Right lobe of liver (tissue), 4 donors: Measurements from ENCODE around the gene DYRK2.

Experiments used
- POLR2A ChIP-seq: fragments of 450-650 bp; IDR thresholded peaks from one replicate; pipeline ENCODE4 v1.6.1; 2017; ENCODE audit warnings: antibody characterized with exemption, mild to moderate bottlenecking
- TF ChIP-seq, protein P1 (sequence below), 4 donors: fragments of 200-600 bp in 3 of 4; fragments of 450-650 bp in 1 of 4; IDR thresholded peaks; one replicate each; pipeline versions ENCODE4 v1.5.1 to v1.8.0; 2016 to 2022; ENCODE audit warnings: antibody characterized with exemption in 4 of 4, mild to moderate bottlenecking in 2 of 4
- donor health status: DM: no; HTN: no; CAD: no.
- donor health status: DM: no; HTN: no; CAD: no.
- donor health status: DM: no; HTN: yes; CAD: no.

DNA sequence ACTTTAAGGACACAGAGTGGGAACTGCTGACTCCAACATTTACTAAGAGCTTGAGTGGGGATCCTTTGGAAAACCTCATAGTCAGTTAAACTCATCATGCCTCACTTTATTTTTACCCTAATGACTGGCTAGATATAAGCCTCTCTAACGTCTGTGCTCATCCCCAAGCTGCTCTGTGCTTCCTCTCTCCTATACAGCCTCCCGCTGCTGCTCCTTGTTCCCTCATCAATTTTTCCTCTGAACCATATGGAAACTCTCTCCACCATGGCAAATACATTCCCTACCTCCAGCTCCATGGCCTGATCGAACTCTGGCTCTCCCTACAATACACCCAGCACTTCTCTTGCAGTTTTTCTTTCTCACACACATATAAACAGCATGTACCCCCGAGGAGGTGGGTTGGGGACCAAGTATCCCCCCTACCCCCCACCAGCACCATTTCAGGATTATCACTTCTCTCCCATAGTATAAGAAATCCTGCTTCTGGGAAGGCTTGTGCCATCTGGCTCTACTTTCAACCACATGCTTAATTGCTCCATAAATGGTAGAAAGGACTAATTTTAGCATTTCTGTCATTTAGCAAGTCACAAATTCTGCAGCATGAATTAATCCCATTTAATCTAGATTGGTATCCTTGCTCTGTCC, 39.2 kb upstream of the DYRK2 start:
- TF ChIP-seq, protein P1, sequence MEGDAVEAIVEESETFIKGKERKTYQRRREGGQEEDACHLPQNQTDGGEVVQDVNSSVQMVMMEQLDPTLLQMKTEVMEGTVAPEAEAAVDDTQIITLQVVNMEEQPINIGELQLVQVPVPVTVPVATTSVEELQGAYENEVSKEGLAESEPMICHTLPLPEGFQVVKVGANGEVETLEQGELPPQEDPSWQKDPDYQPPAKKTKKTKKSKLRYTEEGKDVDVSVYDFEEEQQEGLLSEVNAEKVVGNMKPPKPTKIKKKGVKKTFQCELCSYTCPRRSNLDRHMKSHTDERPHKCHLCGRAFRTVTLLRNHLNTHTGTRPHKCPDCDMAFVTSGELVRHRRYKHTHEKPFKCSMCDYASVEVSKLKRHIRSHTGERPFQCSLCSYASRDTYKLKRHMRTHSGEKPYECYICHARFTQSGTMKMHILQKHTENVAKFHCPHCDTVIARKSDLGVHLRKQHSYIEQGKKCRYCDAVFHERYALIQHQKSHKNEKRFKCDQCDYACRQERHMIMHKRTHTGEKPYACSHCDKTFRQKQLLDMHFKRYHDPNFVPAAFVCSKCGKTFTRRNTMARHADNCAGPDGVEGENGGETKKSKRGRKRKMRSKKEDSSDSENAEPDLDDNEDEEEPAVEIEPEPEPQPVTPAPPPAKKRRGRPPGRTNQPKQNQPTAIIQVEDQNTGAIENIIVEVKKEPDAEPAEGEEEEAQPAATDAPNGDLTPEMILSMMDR (IDR thresholded peaks at IDR 0.05) = no peak
- no peak for TF ChIP-seq POLR2A
